ENCODE results near the gene ZNF775.

Gene ZNF775

GRCh38 chr7:150393325-150393724 lies 14.2 kb downstream of the ZNF775 start:
- Histone ChIP-seq H3K27ac (replicated peaks) (no peak overlapping the region), H3K4me3 (replicated peaks; ENCODE audit: insufficient read depth, low read length) (no peak overlapping the region), H3K27me3 (ENCODE audit: insufficient read depth, poor library complexity, severe bottlenecking) (no peaks in the 10 kb centered on the region)
- no peak for DNase-seq (ENCODE audit: low read depth in 1 of 2, low spot score in 1 of 2)
- no peak for TF ChIP-seq REST (IDR thresholded peaks at IDR 0.05; ENCODE audit: insufficient replicate concordance, low read depth)
- no peak for TF ChIP-seq SPI1 (IDR thresholded peaks at IDR 0.05; ENCODE audit: borderline replicate concordance, low read depth)
- no peak for TF ChIP-seq POLR2AphosphoS5 (IDR thresholded peaks at IDR 0.05; ENCODE audit: low read depth)
- TF ChIP-seq GABPA (IDR thresholded peaks at IDR 0.05; ENCODE audit: low read depth) = no peak
- no peak for TF ChIP-seq CTCF (IDR thresholded peaks at IDR 0.05; ENCODE audit: insufficient read depth, low read length)

GRCh38 chr7:150396426-150396825 lies 17.3 kb downstream of the ZNF775 start:
- H3K4me3 ChIP-seq (replicated peaks; ENCODE audit: insufficient read depth, low read length) = no peak overlapping the region
- no peak overlapping the region for H3K27ac ChIP-seq (replicated peaks)
- H3K27me3 ChIP-seq (ENCODE audit: insufficient read depth, poor library complexity, severe bottlenecking) = no peaks in the 10 kb centered on the region
- no peak for TF ChIP-seq CTCF (IDR thresholded peaks at IDR 0.05; ENCODE audit: insufficient read depth, low read length)
- TF ChIP-seq POLR2AphosphoS5 (IDR thresholded peaks at IDR 0.05; ENCODE audit: low read depth) = no peak
- TF ChIP-seq REST (IDR thresholded peaks at IDR 0.05; ENCODE audit: insufficient replicate concordance, low read depth) = no peak
- TF ChIP-seq GABPA (IDR thresholded peaks at IDR 0.05; ENCODE audit: low read depth) = no peak
- no peak for TF ChIP-seq SPI1 (IDR thresholded peaks at IDR 0.05; ENCODE audit: borderline replicate concordance, low read depth)
- DNase-seq (ENCODE audit: low read depth in 1 of 2, low spot score in 1 of 2) = no peak

GRCh38 chr7:150396851-150397260 lies 17.7 kb downstream of the ZNF775 start:
- no peaks in the 10 kb centered on the region for H3K27me3 ChIP-seq (ENCODE audit: insufficient read depth, poor library complexity, severe bottlenecking)
- no peak for DNase-seq (ENCODE audit: low read depth in 1 of 2, low spot score in 1 of 2)
- no peak for TF ChIP-seq SPI1 (IDR thresholded peaks at IDR 0.05; ENCODE audit: borderline replicate concordance, low read depth)
- TF ChIP-seq REST (IDR thresholded peaks at IDR 0.05; ENCODE audit: insufficient replicate concordance, low read depth) = no peak
- H3K4me3 ChIP-seq (replicated peaks; ENCODE audit: insufficient read depth, low read length) = no peak overlapping the region
- H3K27ac ChIP-seq (replicated peaks) = no peak overlapping the region

All from HL-60 (cell line).